Measurements from ENCODE around the gene C1QTNF9B. TPM values are rescaled to one million over a fixed set of nuclear protein-coding genes. Genes with fewer than 3 reads are reported as not detected.

C1QTNF9B gene
- total RNA-seq, 1 experiment from 2014 or later, result not detected

GRCh38 chr13:23865906-23866305 is 31.4 kb downstream of the C1QTNF9B start:
- H3K79me2 ChIP-seq (ENCODE audit: low read depth), result no peaks in the 10 kb centered on the region
- ChIA-PET CTCF (no interaction called here), POLR2A (ENCODE audit: unreplicated experiment) (interaction anchor here (0.6 kb wide), 1 partner anchor 42 kb away, joined by 7 read pairs; no protein-coding TSS in a partner anchor)
- no peak overlapping the region for H3K4me2 ChIP-seq
- no peaks in the 10 kb centered on the region for H3K27me3 ChIP-seq (ENCODE audit: insufficient read depth, low read depth)
- intact Hi-C loops (cut with micrococcal nuclease; ENCODE audit: unreplicated experiment), result loop anchor here (10.0 kb wide), 1 partner anchor 291 kb away; the partner anchor contains the start of gene TNFRSF19
- TF ChIP-seq CTCF (conservative IDR thresholded peaks at IDR 0.05) (no peak), EZH2 (IDR thresholded peaks at IDR 0.05; ENCODE audit: low read depth) (no peak)
- H3K36me3 ChIP-seq (ENCODE audit: low read depth), result no peaks in the 10 kb centered on the region
- no peak overlapping the region for H2AFZ ChIP-seq
- no peaks in the 10 kb centered on the region for H4K20me1 ChIP-seq (ENCODE audit: insufficient read depth)
- no peak overlapping the region for H3K27ac ChIP-seq
- no peak overlapping the region for H3K4me3 ChIP-seq
- no peaks in the 10 kb centered on the region for H3K9me3 ChIP-seq (ENCODE audit: insufficient read depth, low read depth)
- no TSS peak for BruUV-seq (replicated peaks)
- no peaks in the 10 kb centered on the region for H3F3A ChIP-seq (ENCODE audit: insufficient read depth, low read depth)
- no peaks in the 10 kb centered on the region for H3K9me2 ChIP-seq (ENCODE audit: insufficient read depth)
- no peak for DNase-seq
- H3K4me1 ChIP-seq (replicated peaks; ENCODE audit: insufficient read depth), result no peaks in the 10 kb centered on the region

- Histone ChIP-seq H3K9me2 (ENCODE audit: insufficient read depth) (no peaks in the 10 kb centered on the region), H3K27me3 (ENCODE audit: insufficient read depth, low read depth) (no peaks in the 10 kb centered on the region), H3K4me2 (no peak overlapping the region), H3K9me3 (ENCODE audit: insufficient read depth, low read depth) (no peaks in the 10 kb centered on the region), H3K79me2 (ENCODE audit: low read depth) (no peaks in the 10 kb centered on the region), H2AFZ (no peak overlapping the region), H4K20me1 (ENCODE audit: insufficient read depth) (no peaks in the 10 kb centered on the region), H3F3A (ENCODE audit: insufficient read depth, low read depth) (no peaks in the 10 kb centered on the region), H3K4me3 (no peak overlapping the region), H3K4me1 (replicated peaks; ENCODE audit: insufficient read depth) (no peaks in the 10 kb centered on the region), H3K36me3 (ENCODE audit: low read depth) (no peaks in the 10 kb centered on the region), H3K27ac (no peak overlapping the region)
- ChIA-PET POLR2A (ENCODE audit: unreplicated experiment) (no interaction called here), CTCF (no interaction called here)
- no peak for DNase-seq
- intact Hi-C loops (cut with micrococcal nuclease; ENCODE audit: unreplicated experiment), result loop anchor here (10.0 kb wide), 1 partner anchor 290 kb away; the partner anchor contains the start of gene TNFRSF19
- TF ChIP-seq EZH2 (IDR thresholded peaks at IDR 0.05; ENCODE audit: low read depth), result no peak
- no peak for TF ChIP-seq CTCF (conservative IDR thresholded peaks at IDR 0.05)
- no TSS peak for BruUV-seq (replicated peaks)
Observed at GRCh38 chr13:23865026-23865425, 32.3 kb downstream of the C1QTNF9B start.

- H3K4me1 ChIP-seq (replicated peaks; ENCODE audit: insufficient read depth), result no peaks in the 10 kb centered on the region
- no peaks in the 10 kb centered on the region for H3K36me3 ChIP-seq (ENCODE audit: low read depth)
- H4K20me1 ChIP-seq (ENCODE audit: insufficient read depth), result no peaks in the 10 kb centered on the region
- TF ChIP-seq EZH2 (IDR thresholded peaks at IDR 0.05; ENCODE audit: low read depth) (no peak), CTCF (conservative IDR thresholded peaks at IDR 0.05) (no peak)
- intact Hi-C loops (cut with micrococcal nuclease; ENCODE audit: unreplicated experiment), result loop anchor here (10.0 kb wide), 1 partner anchor 287 kb away; the partner anchor contains the start of gene TNFRSF19
- POLR2A ChIA-PET (ENCODE audit: unreplicated experiment), result no interaction called here
- no peaks in the 10 kb centered on the region for H3K9me3 ChIP-seq (ENCODE audit: insufficient read depth, low read depth)
- DNase-seq, result no peak
- no peaks in the 10 kb centered on the region for H3K9me2 ChIP-seq (ENCODE audit: insufficient read depth)
- CTCF ChIA-PET, result no interaction called here
- H3K4me3 ChIP-seq, result no peak overlapping the region
- H3K27ac ChIP-seq, result no peak overlapping the region
- no peak overlapping the region for H2AFZ ChIP-seq
- H3K4me2 ChIP-seq, result no peak overlapping the region
- no peaks in the 10 kb centered on the region for H3K79me2 ChIP-seq (ENCODE audit: low read depth)
- no TSS peak for BruUV-seq (replicated peaks)
- no peaks in the 10 kb centered on the region for H3K27me3 ChIP-seq (ENCODE audit: insufficient read depth, low read depth)
- H3F3A ChIP-seq (ENCODE audit: insufficient read depth, low read depth), result no peaks in the 10 kb centered on the region
Observed at GRCh38 chr13:23861310-23861709, 36.0 kb downstream of the C1QTNF9B start.

Data from PC-9 (cell line).